SU-DHL-6 (cell line): ENCODE results near the gene ASB15.

Experiments
- CTCF ChIP-seq: fragments of 200-600 bp; sonication (generic); IDR thresholded peaks from one replicate; pipeline ENCODE4 v1.5.1; 2017; ENCODE audit warnings: antibody characterized with exemption, mild to moderate bottlenecking, low read length, moderate library complexity; ENCODE audit not compliant: insufficient read depth, poor library complexity, severe bottlenecking
- EZH2phosphoT487 ChIP-seq: fragments of 200-600 bp; sonication (generic), shearing (Covaris generic); conservative IDR thresholded peaks from 2 replicates; pipeline ENCODE4 v1.6.1; 2018; ENCODE audit warnings: mild to moderate bottlenecking, antibody characterized with exemption, low read length, moderate library complexity, mixed read lengths

GRCh38 chr7:123662755-123663154 lies 61.1 kb downstream of the ASB15 start:
- TF ChIP-seq CTCF (no peak), EZH2phosphoT487 (no peak)
